ENCODE results near the gene PTPRN2. TPM values are rescaled to one million over a fixed set of nuclear protein-coding genes. Genes with fewer than 3 reads are reported as not detected.

Gene PTPRN2
- polyA plus RNA-seq, 1 of the 3 experiments (the other 2 are of a cell fraction): 4.0 TPM

GRCh38 chr7:157538735-157539134 is 1048.9 kb downstream of the PTPRN2 start:
- H3K27ac ChIP-seq (ENCODE audit: low read depth in 2 of 2, low read length in 1 of 2): no peak overlapping the region
- H3F3A ChIP-seq (replicated peaks; ENCODE audit: insufficient read depth): no peaks in the 10 kb centered on the region
- no peak overlapping the region for H3K4me3 ChIP-seq (ENCODE audit: low read depth in 2 of 2, low read length in 1 of 2)
- H3K9me2 ChIP-seq: no peaks in the 10 kb centered on the region
- POLR2A ChIA-PET: no interaction called here
- H4K20me1 ChIP-seq (ENCODE audit: insufficient read depth): no peaks in the 10 kb centered on the region
- H3K79me2 ChIP-seq (ENCODE audit: insufficient read depth): no peaks in the 10 kb centered on the region
- CTCF ChIA-PET: no interaction called here
- no peaks in the 10 kb centered on the region for H3K27me3 ChIP-seq (ENCODE audit: insufficient read depth)
- H2AFZ ChIP-seq (ENCODE audit: low read depth): no peak overlapping the region
- WGBS (ENCODE audit: low lambda C conversion rate): 81% methylated on average over 10 of the region's 10 CpGs
- no peak overlapping the region for H3K4me2 ChIP-seq
- no peaks in the 10 kb centered on the region for H3K9me3 ChIP-seq
- no peaks in the 10 kb centered on the region for H3K36me3 ChIP-seq (replicated peaks in 1 of 2; ENCODE audit: control insufficient read depth in 1 of 2, insufficient read depth in 2 of 2, low read length in 1 of 2)
- no peak for DNase-seq
- no peak overlapping the region for H3K9ac ChIP-seq
- H3K4me1 ChIP-seq (ENCODE audit: control insufficient read depth in 1 of 2, insufficient read depth in 2 of 2, low read depth in 1 of 2, low read length in 1 of 2): no peaks in the 10 kb centered on the region
- TF ChIP-seq RXRA (IDR thresholded peaks at IDR 0.05; ENCODE audit: borderline replicate concordance, low read depth) (no peak), NRF1 (IDR thresholded peaks at IDR 0.05; ENCODE audit: low read depth, low read length) (no peak), GATA2 (CRISPR knock-in tag; IDR thresholded peaks at IDR 0.05) (no peak), CTCF (IDR thresholded peaks at IDR 0.05) (no peak), JUND (IDR thresholded peaks at IDR 0.05) (no peak), RAD21 (IDR thresholded peaks at IDR 0.05; ENCODE audit: low read length) (no peak), NFIC (IDR thresholded peaks at IDR 0.05; ENCODE audit: borderline replicate concordance) (no peak), YY1 (IDR thresholded peaks at IDR 0.05; ENCODE audit: low read depth) (no peak), IRF3 (IDR thresholded peaks at IDR 0.05; ENCODE audit: low read depth, low read length) (no peak), ELF1 (IDR thresholded peaks at IDR 0.05) (no peak), MXI1 (IDR thresholded peaks at IDR 0.05; ENCODE audit: low read depth, low read length) (no peak), RFX5 (IDR thresholded peaks at IDR 0.05; ENCODE audit: low read length) (no peak), TAF1 (IDR thresholded peaks at IDR 0.05; ENCODE audit: borderline replicate concordance, low read depth, low read length) (no peak), EZH2phosphoT487 (IDR thresholded peaks at IDR 0.05; ENCODE audit: borderline replicate concordance, low read depth) (no peak), RCOR1 (IDR thresholded peaks at IDR 0.05; ENCODE audit: low read length) (no peak), TEAD4 (IDR thresholded peaks at IDR 0.05; ENCODE audit: borderline replicate concordance, insufficient read depth) (no peak), TCF12 (IDR thresholded peaks at IDR 0.05) (no peak), ZBTB33 (IDR thresholded peaks at IDR 0.05; ENCODE audit: borderline replicate concordance, low read depth) (no peak), EP300 (IDR thresholded peaks at IDR 0.05; ENCODE audit: borderline replicate concordance in 1 of 2, low read depth in 1 of 2, low read length in 1 of 2) (no peak)
